ENCODE results near the gene TBC1D4.

TBC1D4 gene, protein sequence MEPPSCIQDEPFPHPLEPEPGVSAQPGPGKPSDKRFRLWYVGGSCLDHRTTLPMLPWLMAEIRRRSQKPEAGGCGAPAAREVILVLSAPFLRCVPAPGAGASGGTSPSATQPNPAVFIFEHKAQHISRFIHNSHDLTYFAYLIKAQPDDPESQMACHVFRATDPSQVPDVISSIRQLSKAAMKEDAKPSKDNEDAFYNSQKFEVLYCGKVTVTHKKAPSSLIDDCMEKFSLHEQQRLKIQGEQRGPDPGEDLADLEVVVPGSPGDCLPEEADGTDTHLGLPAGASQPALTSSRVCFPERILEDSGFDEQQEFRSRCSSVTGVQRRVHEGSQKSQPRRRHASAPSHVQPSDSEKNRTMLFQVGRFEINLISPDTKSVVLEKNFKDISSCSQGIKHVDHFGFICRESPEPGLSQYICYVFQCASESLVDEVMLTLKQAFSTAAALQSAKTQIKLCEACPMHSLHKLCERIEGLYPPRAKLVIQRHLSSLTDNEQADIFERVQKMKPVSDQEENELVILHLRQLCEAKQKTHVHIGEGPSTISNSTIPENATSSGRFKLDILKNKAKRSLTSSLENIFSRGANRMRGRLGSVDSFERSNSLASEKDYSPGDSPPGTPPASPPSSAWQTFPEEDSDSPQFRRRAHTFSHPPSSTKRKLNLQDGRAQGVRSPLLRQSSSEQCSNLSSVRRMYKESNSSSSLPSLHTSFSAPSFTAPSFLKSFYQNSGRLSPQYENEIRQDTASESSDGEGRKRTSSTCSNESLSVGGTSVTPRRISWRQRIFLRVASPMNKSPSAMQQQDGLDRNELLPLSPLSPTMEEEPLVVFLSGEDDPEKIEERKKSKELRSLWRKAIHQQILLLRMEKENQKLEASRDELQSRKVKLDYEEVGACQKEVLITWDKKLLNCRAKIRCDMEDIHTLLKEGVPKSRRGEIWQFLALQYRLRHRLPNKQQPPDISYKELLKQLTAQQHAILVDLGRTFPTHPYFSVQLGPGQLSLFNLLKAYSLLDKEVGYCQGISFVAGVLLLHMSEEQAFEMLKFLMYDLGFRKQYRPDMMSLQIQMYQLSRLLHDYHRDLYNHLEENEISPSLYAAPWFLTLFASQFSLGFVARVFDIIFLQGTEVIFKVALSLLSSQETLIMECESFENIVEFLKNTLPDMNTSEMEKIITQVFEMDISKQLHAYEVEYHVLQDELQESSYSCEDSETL (N-terminal part only)

DNA sequence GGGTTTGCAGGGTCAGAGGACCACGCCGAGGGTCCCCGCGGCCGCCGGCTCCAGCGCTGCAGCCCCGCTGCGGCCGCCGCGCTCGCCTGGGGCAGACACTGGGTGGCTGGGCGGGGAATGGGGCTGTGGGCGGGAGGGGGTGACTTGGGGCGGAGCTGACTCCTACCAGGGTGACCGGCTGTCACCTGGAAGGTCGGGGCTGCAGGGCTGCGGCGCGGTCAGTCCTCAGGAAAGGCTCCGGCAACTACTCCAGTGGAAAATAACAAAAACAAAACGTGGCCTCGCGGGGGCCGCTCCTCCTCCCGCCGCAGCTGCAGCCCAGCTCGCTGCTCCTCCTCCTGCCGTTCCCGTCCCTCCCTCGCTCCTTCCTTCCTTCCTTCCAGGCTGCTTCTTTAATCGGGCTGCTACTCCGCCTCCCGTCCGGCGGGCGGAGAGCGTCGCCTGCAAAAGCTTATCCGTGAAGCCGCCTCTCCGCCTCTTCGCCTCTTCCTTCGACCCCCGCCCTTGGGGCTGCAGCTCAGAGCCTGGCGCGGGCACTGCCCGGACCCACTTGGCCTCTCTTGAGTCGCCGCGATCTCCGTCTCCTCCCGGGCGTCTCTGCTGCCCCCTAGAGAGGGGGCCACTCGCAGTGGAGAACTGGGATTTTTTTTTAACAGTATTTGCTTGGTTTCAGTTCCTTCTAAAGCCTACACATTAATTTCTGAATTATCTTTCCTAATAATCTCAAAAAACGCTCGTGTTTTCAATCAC is at the start of gene TBC1D4:
TSS of gene TBC1D4 (minus strand) at position 100 of the 750 bp plus-strand sequence. CDS start 402 bp downstream, outside the sequence.
- peak; percentile 89 for DNase-seq

DNA sequence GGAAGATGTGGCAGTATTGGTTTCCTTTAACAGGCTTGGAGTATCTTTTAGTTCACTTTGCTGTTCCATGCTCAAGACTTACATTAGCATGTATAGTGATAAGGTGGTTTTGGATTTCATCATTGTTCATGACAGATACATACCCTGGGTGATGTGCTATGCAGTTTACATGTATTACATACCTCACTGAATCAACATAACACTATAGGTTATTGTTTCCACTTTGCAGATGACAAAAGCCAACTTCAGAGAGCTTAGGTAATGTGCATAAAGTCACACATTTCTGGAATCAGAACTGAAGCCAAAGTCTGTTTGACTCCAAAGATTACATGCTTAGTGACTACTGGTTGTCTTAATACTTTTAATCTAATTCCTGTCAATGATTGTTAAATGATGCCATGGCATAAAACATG is 48.6 kb upstream of the TBC1D4 start:
- no peak for DNase-seq

DNA sequence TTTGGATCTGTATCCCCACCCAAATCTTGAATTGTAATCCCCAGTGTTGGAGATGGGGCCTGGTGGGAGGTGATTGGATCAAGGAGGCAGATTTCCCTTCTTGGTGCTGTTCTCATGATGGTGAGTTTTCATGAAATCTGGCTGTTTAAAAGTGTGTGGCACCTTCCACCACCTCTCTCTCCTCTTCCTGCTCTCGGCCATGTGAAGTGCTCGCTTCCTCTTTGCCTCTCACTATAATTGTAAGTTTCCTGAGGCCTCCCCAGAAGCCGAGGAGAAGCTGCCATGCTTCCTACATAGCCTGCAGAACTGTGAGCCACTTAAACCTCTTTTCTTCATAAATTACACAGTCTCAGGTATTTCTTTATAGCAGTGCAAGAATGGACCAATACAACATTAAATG is 40.0 kb upstream of the TBC1D4 start:
- no peak for DNase-seq

DNA sequence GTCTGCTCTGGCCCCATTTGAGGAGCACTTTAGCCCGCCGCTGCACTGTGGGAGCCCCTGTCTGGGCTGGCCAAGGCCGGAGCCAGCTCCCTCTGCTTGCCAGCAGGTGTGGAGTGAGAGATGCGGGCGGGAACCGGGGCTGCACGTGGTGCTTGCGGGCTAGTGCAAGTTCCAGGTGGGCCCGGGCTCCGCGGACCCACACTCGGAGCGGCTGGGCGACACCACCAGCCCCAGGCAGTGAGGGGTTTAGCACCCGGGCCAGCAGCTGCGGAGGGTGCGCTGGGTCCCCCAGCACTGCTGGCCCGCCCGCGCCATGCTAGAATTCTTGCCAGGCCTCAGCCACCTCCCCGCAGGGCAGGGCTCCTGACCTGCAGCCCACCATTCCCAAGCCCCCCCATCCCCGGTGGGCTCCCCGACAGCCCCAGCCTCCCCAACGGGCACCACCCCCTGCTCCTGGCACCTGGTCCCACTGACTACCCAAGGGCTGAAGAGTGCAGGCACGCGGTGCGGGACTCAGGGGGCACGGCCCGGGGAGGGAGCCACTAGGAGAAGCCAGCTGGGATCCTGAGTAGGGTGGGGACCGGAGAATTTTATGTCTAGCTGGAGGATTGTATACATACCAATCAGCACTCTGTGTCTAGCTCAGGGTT is 36.6 kb upstream of the TBC1D4 start:
- no peak for DNase-seq

DNA sequence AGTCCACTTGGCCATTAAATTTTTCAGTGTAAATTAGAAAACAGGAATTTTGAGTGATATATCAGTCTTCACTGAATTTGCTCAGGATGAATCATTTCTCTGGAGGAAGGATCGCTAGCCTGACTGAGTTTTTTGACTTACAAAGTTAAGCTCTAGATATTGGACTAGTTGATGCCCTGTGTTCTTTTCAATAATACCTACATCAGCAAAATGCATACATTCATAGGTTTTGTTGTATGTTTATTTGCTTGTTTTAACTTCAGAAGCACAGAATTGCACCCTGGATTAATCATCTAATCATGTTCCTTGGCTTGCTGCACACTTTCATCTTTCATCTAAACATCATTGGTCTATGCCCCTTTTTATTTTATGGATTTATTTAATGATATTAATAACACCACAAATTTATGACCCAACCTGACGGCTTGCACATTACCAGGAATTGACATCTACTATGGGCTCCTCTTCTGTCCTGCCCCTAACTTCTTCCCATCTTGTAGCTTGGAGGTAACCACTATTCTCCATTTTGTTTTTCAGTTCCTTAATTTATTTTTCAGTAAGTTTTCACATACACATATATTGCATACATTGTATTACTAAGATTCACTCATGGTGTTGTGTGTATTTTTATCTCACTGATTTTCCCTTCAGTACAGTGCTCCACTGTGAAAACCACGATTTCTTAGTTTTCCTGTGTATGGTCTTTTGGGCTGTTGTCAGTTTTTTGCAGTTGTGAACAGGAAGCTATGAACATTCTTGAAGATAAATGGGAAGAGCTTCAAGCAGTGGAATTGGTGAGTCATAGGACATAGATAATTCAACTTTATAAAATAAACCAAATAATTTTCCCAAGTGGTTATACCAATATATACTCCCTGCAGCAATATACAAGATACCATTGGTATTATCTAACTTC is 32.4 kb upstream of the TBC1D4 start:
- DNase-seq, result no peak

DNA sequence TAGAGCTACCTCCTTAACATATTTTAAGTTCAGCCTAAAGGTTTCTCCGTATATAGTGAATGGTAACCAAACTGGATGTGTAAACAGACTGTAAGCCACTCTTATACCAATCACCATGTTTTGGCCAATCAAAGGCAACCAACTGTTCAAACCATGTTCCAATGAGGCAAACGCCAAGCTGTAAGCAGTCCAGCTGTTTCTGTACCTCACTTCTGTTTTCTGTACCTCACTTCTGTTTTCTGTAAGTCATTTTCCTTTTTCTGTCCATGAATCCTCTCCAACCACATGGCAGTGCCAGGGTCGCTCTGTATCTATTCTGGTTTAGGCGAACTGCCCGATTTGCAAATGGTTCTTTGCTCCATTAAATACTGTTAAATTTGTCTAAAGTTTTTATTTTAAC is 31.3 kb upstream of the TBC1D4 start:
- DNase-seq, result no peak

DNA sequence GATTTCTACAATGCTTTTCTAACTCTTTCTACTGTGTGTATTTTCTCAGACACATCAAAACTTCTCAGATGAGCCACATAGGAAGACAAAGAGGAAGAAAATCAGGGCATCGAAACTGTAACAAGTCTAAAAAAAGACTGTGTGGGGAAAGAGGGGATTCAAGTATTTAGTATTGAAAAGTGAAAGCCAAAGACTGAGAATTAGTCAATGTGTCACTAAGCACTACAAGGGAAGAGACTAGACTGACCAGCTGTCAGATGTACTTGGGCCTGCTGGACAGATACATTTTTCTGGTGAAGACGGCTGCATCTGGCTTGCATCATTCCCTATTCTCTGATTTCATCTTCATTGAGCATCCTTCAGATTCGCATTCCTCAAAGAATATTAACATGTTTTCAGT is 30.3 kb upstream of the TBC1D4 start:
- no peak for DNase-seq

DNA sequence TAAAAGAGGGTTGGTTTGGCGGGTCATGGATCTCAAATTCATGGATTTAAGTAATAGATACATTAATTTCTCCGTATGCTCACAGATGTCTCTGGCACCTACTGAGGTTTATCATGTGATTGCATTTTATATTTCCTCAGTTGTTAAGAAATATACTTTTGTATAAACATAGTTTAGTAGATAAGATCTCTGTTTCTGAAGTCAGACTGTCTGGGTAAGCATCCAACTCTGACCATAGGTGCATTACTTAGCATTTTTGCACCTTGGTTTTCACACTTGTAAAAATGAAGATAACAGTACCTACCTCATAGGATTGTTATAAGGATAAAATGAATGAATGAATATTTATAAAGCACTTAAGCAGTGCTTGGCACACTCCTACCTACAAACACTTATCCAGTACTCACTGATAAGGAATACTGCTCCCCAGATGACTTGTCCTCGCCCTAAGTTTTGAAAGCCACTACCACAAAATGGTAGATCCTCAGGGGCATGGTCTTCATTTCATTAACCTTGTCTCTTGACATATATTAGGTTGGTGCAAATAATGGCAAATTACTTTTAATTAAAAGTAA is 29.2 kb upstream of the TBC1D4 start:
- no peak for DNase-seq

DNA sequence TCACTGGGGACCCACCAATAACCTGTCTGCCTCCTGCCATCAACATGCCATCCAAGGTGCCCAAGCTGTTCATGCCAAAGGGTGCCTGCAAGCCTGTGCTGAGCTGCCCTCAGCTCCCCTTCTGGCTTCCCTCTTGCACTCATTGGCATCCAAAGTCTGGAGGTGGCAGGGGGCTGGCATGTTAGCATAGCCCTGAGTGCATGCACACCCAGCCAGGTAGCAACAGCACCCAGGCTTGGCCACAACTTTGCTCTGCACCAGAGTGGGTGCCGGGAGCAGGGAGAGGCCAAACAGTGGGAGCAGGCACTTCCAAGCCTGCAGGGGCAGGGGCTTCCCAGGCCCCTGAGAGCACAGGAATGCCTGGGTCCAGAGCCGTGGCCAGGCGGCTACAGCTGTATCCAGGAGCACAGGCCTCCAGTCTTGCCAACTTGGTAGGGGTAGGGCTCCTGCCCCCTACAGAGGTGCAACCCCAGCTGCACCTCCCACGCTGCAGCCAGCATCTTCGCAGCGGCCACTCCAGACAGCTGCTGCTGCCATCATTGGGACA is 26.1 kb upstream of the TBC1D4 start:
- no peak for DNase-seq

DNA sequence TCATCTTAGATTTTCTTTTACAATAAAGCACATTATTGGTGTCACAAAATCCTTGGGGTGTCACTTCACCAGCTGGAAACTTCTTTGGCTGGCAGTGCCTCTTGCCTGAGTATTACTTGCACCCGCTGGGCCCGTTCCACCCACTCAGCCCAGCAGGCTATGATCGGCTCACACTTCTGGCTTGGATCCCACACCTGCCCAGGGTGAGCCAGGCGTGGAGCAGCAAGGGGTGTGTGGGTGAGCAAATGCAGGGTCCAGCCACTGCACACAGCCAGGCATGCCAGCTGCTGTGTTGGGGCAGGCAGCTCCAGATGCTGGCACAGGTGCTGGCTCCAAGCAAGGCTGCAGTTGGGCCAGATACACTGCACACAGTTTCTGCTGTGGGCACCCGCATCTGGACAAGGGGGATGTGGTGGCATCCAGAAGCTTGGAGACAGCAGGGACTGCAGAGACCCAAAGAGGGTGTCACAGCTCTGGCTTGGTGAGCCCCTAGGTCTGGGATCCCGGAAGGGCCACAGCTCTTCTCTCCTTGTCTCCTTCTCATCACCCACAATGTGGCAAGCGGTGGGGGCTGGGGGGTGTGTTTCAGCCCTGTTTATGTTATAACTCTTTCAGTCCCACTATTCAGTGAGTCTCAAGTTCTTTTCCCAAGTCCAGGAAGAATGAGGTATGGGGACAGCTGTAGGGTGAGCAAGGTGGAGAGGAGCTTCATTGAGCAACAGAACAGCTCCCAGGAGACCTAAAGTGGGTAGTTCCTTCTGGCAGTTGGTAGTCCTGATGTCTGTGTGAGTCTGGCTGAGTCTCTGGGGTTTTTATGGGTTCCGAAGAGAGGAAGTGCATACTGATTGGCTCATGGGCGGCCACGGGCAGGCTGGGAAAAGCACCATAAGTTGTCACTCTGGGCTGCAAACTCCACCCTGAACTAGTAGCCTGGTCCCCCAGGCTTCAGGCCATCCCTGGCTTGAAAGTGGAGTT is 25.3 kb upstream of the TBC1D4 start:
- peak; percentile 19 for DNase-seq

DNA sequence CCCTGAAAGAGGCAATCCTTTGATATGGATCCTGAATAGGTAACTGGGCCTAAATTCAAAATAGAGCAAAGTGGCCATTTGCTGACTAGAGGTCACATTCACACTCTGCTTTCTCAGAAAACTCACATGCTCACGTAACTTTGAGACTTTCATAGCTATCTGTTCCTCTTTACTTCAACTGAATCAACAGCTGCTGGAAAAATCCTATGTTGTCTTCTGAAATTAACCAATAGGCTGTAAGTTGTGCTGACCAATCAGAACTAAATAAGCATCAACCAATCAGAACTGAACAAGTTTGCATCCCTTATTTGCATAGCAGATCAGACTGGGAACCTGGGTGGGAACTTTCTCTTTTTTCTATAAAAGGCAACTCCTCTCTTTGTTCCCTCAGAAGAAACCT is 24.0 kb upstream of the TBC1D4 start:
- no peak for DNase-seq

DNA sequence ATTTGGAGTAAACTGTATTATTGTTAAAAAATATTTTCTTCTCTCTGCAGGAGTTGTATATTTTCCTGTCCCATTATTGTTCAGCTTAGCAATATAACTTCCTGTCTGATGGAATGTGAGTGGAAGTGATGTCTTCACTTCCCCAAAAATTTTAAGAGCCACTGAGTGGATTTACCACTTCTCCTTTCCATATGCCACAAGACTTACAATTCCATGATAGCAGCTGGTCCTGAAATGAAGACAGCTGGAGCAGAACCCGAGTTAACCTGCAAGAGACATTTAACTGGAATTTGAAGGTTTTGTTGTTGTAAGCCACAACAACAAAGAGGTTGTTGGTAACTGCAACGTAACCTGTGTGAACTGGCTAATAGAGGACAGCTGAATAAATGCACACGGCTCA is 23.4 kb upstream of the TBC1D4 start:
- DNase-seq, result no peak

DNA sequence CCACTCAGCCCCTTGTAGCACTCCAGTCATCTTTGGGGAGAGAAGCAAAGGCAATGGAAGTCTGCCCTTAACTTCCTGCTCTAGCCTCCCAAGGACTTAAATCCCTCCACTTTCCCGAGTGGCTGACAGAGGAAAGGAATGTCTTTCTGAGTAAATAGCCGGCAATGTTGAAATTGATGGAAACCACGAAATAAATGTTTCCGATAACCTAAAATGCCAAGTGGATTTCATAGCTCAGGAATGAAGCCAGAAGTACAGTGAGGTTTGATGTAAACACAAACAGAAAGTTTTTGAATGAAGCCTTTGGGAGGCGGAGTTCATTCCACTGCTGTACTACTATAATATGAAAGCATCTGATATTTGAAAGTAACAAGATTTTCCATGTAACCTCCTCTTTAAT is 14.0 kb upstream of the TBC1D4 start:
- no peak for DNase-seq

DNA sequence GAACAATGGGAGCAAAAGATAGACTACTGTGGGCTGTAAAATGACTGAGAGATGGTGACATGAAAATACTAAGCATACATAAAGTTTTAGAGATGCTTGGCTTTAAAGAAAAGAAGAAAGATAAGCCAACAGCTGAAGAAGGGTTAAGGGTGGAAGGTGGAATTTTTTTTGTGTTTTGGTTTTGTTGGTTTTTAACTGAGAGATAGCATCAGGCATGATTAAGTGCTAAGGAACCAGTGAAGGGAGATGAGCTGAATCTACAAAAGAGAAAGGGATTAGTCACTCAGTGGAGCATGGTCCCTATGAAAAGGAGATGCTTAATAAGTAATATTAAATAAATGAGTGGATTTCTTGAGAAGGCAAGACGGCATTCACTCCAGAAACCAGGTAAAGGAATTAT is 12.5 kb upstream of the TBC1D4 start:
- no peak for DNase-seq

DNA sequence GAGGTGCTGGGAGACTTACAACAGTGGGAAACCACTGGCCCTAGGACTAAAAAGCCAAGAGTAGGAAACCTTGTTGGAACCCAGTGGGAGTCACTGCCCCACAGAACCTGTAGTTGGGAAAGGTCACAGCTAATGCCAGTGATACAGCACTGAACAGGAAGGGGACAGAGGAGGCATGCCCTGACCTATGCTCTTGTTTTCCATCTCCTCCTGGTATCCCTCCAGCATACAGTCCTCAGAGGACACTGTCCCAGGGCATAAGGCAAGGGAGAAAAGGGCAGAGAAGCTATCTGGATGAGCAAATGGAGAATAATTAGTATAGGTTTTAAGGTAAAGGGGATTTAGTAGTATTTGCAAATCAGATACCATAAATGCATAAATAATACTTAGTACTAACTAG is 11.2 kb upstream of the TBC1D4 start:
- no peak for DNase-seq

DNA sequence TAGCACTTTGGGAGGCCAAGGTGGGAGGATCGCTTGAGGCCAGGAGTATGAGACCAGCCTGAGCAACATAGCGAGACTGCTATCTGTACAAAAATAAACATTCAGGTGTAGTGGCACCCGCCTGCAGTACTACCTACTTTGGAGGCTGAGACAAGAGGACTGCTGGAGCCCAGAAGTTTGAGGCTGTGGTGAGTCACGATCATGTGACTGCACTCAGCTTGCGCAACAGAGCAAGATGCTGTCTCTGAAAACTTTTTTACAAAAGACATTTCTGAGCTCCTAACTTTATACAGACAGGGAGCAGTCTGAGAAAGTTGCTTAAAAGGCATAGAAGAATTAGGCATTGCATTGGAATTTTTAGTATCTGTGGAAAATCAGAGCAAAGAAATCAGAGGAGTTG is 10.4 kb upstream of the TBC1D4 start:
- DNase-seq, result no peak

DNA sequence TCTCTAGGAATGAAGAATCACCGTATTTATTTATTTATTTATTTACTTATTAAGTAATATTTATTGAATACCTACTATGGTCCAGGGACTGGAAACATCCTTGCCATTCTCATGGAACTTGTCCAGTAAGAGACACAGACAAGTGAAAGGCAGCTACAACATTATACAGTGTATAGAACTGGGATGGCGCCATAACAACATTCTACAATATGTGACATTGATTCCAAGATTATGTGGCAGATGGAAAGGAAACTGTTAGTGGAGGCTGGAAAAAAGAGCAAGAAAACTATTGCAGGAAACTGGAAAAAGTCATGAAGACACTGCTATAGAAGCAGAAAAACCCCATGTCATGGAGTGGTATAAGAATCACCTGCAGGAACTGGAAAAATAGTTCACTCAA is 9.4 kb upstream of the TBC1D4 start:
- DNase-seq, result no peak

DNA sequence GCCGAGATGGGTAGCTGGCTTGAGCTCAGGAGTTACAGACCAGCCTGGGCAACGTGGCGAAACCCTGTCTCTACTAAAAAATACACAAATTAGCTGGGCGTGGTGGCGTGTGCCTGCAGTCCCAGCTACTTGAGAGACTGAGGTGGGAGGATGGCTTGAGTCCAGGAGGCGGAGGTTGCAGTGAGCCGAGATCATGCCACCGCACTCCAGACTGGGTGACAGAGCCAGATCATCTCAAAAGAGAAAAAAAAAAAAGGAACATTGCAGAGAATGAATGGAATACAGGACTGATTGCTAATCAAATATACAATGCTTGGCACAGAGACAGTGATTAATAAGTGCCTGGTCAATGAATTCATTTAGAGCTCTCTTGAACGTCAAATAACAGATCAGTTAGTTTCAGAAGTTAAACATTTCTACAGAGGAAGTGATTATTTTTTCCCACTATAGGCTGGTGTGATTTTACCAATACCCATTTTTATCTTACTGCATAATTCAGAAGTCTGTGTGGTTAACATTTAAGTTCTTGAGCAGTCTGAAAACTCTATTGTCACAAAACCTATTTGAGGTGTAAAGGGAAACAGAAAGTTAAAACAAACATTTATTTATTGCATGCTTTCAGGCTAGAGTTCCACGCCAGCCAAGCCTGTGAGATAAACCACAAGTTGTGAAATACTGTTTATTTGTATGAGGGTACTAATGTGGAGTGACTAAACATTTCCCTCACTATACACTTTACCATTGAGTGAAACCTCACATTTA is 7.7 kb upstream of the TBC1D4 start:
- DNase-seq, result no peak

Data from NCI-H1092 (cell line).